Prostate gland (tissue), 2 donors: ENCODE data around the gene TMC8. TPM values are rescaled to one million over a fixed set of nuclear protein-coding genes. Genes with fewer than 3 reads are reported as not detected.
A peak's percentile ranks its signal among the peaks of the same experiment; 100 is the strongest.
"Not testable (repeated sequence)": the region's sequence is repeated elsewhere in the genome, so short reads cannot be mapped to it uniquely, and the experiment has no call there.

Experiments used
- DNase-seq: peaks from one replicate; pipeline ENCODE4 v3.0.0-alpha.2; 2019; ENCODE audit warnings: low spot score
- H3K27ac ChIP-seq, 2 donors: fragments of 200-600 bp; sonication (generic); 2 replicates each; pipeline ENCODE4 v1.5.1; 2017 to 2019
- H3K27me3 ChIP-seq: fragments of 200-600 bp; sonication (generic); replicated peaks from 2 replicates; pipeline ENCODE4 v1.5.1; 2019; ENCODE audit not compliant: insufficient read depth
- H3K36me3 ChIP-seq, 2 donors: fragments of 200-600 bp; sonication (generic); 1 replicate in 1 of 2; 2 replicates in 1 of 2; pipeline versions ENCODE4 v1.5.1 to v1.8.1; 2017 to 2019
- H3K4me1 ChIP-seq: fragments of 200-600 bp; sonication (generic); replicated peaks from 2 replicates; pipeline ENCODE4 v1.5.1; 2019
- H3K4me3 ChIP-seq, 2 donors: fragments of 200-600 bp; sonication (generic); 2 replicates each; pipeline ENCODE4 v1.5.1; 2017 to 2019
- H3K9me3 ChIP-seq: fragments of 200-600 bp; sonication (generic); 2 replicates; pipeline ENCODE4 v1.5.1; 2017
- POLR2A ChIP-seq: fragments of 450-650 bp; IDR thresholded peaks from one replicate; pipeline ENCODE4 v1.6.1; 2016; ENCODE audit warnings: antibody characterized with exemption, mild to moderate bottlenecking
- POLR2AphosphoS5 ChIP-seq: sonication (generic); formaldehyde crosslinking; IDR thresholded peaks from one replicate; pipeline ENCODE4 v1.6.1; 2017; ENCODE audit warnings: antibody characterized with exemption
- WGBS: methylation state at CpG from one replicate; pipeline ENCODE4 v1.1.5; 2018; 5-methylcytosine and 5-hydroxymethylcytosine counted together
- intact Hi-C: fragments of 100-400 bp; cut with DNase I; formaldehyde crosslinking; loops from one replicate; pipeline ENCODE4 v1.14.2; 2022
- total RNA-seq, 2 donors: library from RNA; depleted of rRNA; stranded (reverse); fragments of >200 nt; gene quantifications; one replicate each; pipeline ENCODE4 v1.1.0, GENCODE V29; 2016
- TF ChIP-seq, protein P1 (sequence below), 4 experiments: fragments of 200-600 bp in 2 of 4; fragments of 450-650 bp in 2 of 4; sonication (generic) in 2 of 4; IDR thresholded peaks; 1 replicate in 3 of 4; 2 replicates in 1 of 4; pipeline ENCODE4 v1.5.1; 2016 to 2019; ENCODE audit warnings: antibody characterized with exemption in 4 of 4, mild to moderate bottlenecking in 2 of 4, moderate library complexity in 2 of 4

The TMC8 gene, protein sequence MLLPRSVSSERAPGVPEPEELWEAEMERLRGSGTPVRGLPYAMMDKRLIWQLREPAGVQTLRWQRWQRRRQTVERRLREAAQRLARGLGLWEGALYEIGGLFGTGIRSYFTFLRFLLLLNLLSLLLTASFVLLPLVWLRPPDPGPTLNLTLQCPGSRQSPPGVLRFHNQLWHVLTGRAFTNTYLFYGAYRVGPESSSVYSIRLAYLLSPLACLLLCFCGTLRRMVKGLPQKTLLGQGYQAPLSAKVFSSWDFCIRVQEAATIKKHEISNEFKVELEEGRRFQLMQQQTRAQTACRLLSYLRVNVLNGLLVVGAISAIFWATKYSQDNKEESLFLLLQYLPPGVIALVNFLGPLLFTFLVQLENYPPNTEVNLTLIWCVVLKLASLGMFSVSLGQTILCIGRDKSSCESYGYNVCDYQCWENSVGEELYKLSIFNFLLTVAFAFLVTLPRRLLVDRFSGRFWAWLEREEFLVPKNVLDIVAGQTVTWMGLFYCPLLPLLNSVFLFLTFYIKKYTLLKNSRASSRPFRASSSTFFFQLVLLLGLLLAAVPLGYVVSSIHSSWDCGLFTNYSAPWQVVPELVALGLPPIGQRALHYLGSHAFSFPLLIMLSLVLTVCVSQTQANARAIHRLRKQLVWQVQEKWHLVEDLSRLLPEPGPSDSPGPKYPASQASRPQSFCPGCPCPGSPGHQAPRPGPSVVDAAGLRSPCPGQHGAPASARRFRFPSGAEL
- total RNA-seq: 1 to 10 TPM; 1.2 to 3.3 TPM

DNA sequence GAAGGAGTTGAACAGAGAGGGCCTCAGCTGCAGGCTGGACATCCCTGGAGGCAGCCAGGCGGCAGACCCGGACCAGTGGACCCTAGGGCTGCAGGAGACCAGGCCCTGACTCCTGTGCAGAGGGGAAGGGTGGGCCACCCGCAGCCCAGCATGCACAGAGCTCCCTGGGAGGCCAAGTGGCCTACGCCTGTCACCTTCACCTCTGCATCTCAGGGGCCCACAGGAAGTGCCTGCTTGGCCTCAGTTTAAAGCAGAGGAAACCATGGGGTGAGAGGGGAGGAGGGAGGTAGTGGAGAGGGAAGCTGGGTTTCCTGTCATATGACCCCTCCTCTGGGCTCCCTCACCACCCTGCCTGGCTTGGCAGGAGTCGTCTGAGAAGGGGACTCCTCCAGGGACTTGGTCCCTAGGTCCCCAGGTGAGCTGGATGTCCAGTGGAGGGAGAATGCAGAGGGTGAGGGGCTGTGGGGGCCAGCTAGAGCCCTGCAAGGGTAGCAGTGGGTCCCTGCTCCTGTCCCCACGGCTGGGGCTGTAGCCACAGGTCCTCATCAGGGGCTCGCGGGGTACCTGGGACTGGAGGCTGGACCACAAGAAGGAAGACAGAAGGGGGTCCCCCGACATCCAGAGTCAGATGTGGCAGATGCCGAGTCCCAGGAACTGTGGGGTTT is at the start of gene TMC8:
TSS of gene TMC8 (plus strand) at position 335 of the 665 bp plus-strand sequence. CDS start 818 bp downstream, outside the sequence.
- Histone ChIP-seq H3K27me3 (no peaks in the 10 kb centered on the region), H3K27ac (no peak within 1 kb of the TSS)
- intact Hi-C loops: no loop called here

DNA sequence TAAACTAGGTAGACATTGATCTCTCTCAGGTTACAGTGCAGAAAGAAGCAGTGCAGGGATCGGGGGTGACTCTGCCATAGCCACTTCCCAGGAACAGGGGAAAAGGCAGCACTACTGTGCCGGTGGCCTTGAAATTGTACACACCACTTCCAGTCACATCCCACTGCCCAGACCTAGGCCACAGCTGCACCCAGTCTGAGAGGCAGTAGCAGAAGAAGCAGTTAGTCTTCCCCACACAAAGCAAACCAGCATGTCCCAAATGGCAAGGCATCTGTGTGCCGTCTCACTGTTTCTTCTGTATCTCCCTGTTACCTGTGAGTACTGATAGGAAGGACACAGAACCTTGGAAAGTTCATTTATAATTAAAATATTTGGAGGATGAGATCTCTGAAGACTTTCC is 49.0 kb upstream of the TMC8 start:
- Histone ChIP-seq H3K36me3 (peaks cover 0 to 6% of the 10 kb centered on the region in 2 donors), H3K27me3 (no peaks in the 10 kb centered on the region), H3K27ac (no peak overlapping the region), H3K9me3 (no peaks in the 10 kb centered on the region), H3K4me1 (no peaks in the 10 kb centered on the region), H3K4me3 (no peak overlapping the region)
- intact Hi-C loops: no loop called here
- TF ChIP-seq, protein P1, sequence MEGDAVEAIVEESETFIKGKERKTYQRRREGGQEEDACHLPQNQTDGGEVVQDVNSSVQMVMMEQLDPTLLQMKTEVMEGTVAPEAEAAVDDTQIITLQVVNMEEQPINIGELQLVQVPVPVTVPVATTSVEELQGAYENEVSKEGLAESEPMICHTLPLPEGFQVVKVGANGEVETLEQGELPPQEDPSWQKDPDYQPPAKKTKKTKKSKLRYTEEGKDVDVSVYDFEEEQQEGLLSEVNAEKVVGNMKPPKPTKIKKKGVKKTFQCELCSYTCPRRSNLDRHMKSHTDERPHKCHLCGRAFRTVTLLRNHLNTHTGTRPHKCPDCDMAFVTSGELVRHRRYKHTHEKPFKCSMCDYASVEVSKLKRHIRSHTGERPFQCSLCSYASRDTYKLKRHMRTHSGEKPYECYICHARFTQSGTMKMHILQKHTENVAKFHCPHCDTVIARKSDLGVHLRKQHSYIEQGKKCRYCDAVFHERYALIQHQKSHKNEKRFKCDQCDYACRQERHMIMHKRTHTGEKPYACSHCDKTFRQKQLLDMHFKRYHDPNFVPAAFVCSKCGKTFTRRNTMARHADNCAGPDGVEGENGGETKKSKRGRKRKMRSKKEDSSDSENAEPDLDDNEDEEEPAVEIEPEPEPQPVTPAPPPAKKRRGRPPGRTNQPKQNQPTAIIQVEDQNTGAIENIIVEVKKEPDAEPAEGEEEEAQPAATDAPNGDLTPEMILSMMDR (IDR thresholded peaks at IDR 0.05): no peak
- TF ChIP-seq POLR2AphosphoS5 (no peak), POLR2A (no peak)
- DNase-seq: no peak
- WGBS: 88% methylated on average over 3 of the region's 3 CpGs

More for the DNA sequence above, at the start of gene TMC8:
- TF ChIP-seq, protein P1 (IDR thresholded peaks at IDR 0.05): no peak
- no peak for TF ChIP-seq POLR2AphosphoS5
- TF ChIP-seq POLR2A: no peak
- no peaks in the 10 kb centered on the region for H3K9me3 ChIP-seq
- peak within 1 kb of the TSS; percentile 13 to 27 for H3K4me3 ChIP-seq
- H3K36me3 ChIP-seq: no peaks in the 10 kb centered on the region
- no peak for DNase-seq
- 89% methylated on average over 10 of the region's 10 CpGs for WGBS
- H3K4me1 ChIP-seq: peaks cover 12% of the 10 kb centered on the region

DNA sequence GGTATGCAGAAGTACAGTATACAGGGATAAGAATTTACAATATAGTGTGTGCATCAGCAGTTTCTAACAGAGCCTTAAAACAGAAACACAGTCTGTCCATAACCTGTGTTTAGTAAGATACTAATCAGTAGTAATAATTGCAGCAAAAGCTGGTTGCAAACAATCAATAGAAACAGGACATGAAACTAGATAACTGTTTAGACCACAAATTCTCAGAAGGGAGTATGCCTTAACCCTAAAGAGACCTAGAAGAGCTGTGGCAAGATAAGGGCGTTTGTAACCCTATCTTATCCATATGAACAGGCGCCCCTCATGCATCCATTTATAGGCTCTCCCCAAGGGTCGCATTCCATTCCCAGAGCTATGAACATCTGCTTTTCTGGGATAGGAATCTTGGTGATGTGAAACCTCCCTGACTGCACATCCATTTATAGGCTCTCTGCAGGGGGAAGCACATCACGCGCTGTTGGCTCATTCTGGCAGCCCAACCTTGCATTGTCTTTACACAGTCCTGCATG is 48.2 kb upstream of the TMC8 start:
- H3K36me3 ChIP-seq: peaks cover 0 to 13% of the 10 kb centered on the region in 2 donors
- H3K4me1 ChIP-seq, H3K9me3 ChIP-seq, H3K27ac ChIP-seq, H3K4me3 ChIP-seq, H3K27me3 ChIP-seq, DNase-seq, intact Hi-C loops: not testable (repeated sequence)
- 63% methylated on average over 5 of the region's 5 CpGs for WGBS

DNA sequence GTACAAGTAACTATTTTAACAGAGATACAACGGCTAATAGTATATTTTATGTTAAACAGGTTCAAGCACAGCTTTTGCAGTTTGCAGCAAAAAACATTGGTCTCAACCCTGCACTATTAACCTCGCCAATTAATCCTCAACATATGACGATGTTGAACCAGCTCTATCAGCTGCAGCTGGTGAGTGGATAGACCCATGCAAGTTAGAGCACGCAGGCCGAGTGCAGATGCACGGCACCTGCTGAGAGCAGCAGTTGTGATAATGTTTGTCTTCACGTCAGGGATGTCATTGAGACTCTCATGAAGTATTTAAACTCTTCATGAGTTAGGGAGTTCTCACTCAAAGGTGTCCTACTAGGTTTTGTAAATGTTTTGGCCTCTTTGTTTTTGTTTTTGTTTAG is 47.6 kb upstream of the TMC8 start:
- DNase-seq: no peak
- WGBS: 61% methylated on average over 7 of the region's 7 CpGs
- H3K9me3 ChIP-seq: no peaks in the 10 kb centered on the region
- H3K27ac ChIP-seq: no peak overlapping the region
- no peak overlapping the region for H3K4me3 ChIP-seq
- no peaks in the 10 kb centered on the region for H3K27me3 ChIP-seq
- TF ChIP-seq, protein P1 (IDR thresholded peaks at IDR 0.05): no peak
- no peak for TF ChIP-seq POLR2A
- TF ChIP-seq POLR2AphosphoS5: no peak
- intact Hi-C loops: no loop called here
- H3K36me3 ChIP-seq: peaks cover 0 to 13% of the 10 kb centered on the region in 2 donors
- H3K4me1 ChIP-seq: no peaks in the 10 kb centered on the region

DNA sequence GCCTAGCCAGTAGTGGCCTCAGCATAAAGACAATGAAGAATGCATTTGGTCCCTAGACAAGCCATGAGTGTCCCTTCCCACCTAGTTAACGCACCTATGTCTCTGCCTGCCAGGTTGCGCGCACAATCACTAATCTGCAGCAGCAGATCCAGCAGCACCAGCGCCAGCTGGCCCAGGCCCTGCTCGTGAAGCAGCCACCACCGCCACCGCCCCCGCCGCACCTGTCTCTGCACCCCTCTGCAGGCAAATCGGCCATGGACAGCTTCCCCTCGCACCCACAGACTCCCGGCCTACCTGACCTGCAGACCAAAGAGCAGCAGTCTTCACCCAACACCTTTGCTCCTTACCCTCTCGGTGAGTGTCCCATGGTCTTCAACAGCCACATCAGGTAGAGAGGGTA is 43.8 kb upstream of the TMC8 start:
- Histone ChIP-seq H3K4me3 (no peak overlapping the region), H3K4me1 (no peaks in the 10 kb centered on the region), H3K27ac (no peak overlapping the region), H3K27me3 (no peaks in the 10 kb centered on the region), H3K36me3 (peaks cover 0 to 13% of the 10 kb centered on the region in 2 donors), H3K9me3 (no peaks in the 10 kb centered on the region)
- WGBS: 93% methylated on average over 13 of the region's 13 CpGs
- DNase-seq: no peak
- intact Hi-C loops: no loop called here
- TF ChIP-seq, protein P1 (IDR thresholded peaks at IDR 0.05): no peak
- no peak for TF ChIP-seq POLR2AphosphoS5
- TF ChIP-seq POLR2A: no peak
